Putamen (tissue), 1 donor: ENCODE data around the gene GNAL.
"Not testable (repeated sequence)": the region's sequence is repeated elsewhere in the genome, so short reads cannot be mapped to it uniquely, and the experiment has no call there.

ENCODE experiments used
- DNase-seq: peaks from one replicate; pipeline ENCODE4 v3.0.0-alpha.2; 2016; ENCODE audit warnings: low spot score

Gene GNAL

DNA sequence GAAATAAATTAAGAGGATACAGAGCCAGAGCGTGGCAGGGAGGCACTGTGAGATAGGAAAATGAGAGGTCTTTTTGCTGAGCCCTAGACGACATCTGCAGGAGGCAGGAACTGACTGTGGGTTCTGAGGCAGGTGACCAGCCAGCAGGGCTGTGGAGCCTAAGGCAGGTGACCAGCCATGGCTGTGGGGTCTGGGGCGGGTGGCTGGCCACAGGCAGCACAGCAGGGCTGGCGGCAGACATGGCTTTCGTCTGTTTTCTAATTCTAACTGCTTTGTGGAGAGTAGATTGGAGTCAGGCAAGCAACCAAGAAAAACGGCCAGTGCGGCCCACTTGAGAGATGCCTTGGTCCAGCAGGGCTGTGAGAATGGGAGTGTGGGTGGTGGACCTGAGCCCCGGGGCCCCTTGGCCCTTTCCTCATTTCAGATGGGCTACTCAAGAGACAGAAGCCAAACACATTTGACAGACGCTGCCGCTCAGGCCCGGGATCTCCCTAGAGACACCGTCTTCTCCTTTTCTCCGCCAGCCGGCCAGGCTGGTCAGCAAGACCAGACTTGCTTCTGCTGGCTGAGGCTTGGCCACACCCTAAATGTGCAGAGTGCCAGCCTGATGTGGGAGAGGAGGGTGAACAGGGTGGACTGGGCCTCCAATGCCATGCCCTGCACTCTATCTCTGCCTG, 19.7 kb upstream of the GNAL start:
- DNase-seq: no peak

DNA sequence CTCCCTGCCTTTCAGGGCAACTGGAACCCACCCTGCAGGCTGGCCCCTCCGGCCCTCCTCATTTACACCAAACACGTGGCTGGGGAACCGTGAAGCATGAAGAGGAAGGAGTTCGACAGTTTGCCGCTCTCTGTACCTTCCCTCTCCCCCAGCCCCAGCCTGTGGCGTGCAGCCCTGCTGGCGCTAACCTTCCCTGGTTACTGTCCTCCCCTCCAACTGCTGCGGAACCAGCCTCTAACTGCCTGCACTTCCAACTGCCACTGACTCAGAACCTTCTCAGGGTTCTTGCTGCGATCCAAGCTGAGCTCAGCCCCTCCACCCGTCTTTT, 19.2 kb upstream of the GNAL start:
- DNase-seq: no peak

DNA sequence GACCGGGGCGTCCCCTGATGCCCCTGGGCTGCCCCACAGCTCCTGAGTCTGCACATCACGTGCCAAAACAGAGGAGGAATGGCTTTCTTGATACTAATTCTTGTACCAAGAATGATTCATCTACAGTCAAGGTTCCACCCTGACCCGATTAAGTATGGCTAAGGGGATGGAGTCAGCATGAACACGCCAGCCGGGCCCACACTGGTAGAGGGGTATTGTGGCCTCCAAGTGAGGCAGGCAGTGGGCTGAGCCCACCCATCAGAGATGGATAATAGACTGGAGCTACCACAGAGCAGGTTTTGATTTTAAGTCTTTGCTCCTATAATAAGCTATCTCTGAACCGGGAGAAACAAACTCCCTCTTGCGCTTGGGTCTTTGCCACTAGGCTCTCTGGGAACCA, 17.9 kb upstream of the GNAL start:
- DNase-seq: no peak

GRCh38 chr18:11672198-11672597, 16.9 kb upstream of the GNAL start:
- no peak for DNase-seq

DNA sequence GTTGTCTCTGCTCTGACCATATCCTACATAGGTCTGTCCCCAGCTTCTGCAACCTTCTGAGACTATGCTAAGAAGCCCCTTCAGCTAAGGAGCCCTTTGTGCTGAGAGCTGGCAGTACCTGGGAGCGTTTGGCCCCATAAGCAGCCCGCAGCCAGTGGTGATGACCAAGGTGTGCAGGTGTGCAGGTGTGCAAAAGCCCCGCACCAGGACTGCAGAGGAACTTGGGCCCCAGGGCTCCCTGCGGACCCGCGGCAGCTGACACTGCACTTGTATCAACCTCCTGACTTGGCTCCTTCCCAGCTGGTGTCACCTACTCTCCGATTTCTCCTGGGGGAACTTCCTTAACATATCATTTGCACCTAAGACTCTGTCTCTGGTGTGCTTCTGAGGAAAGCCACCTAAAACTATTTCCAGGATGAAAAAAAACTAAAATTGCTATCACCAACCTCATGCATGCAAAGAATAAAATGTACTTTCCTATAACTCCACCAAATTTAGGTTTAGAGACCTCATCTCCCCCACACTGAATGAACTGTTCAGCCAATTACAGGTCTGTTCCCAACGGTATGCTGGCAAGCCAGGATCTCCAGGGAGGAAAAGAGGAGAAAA, 16.1 kb upstream of the GNAL start:
- no peak for DNase-seq

GRCh38 chr18:11673560-11673959, 15.5 kb upstream of the GNAL start:
- DNase-seq: no peak

DNA sequence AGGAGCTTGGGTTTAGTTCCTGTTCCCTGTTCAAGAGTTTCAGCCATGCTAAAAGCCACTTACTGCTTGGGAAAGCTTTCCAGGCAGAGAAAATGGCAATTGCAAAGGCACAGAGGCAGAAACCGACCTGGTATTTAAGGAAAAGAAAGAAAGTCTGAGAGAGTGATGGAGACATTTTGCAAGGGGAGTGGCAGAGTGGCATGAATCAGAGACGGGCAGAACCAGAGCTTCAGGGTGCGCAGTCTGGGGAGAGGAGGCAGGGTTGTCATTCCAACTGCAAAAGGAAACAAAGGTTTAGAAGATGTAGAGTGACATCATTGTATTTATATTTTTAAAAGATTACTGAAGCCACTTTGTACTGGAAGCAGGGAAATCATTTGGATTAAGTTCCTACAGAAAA, 14.9 kb upstream of the GNAL start:
- DNase-seq: no peak

DNA sequence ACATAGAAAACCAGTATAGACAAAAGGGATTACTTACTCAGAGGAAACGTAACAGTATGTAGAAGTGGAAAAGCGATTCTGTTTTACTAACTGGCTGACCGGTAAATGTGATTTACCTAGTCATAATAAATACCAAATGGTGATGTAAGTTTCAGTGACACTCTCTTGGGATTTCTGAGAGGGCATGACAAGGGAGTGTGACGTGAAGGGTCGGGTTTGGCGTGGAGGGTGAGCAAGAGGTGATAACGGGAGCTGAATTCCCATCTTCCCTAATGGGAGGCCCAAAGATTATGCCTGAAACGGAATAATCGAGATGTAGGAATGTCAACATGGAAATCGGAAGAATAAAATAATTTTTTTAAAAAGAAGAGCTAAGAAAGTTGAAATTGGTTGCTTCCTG, 12.7 kb upstream of the GNAL start:
- no peak for DNase-seq

- DNase-seq: no peak
Measured at GRCh38 chr18:11676867-11677266, 12.2 kb upstream of the GNAL start.

DNA sequence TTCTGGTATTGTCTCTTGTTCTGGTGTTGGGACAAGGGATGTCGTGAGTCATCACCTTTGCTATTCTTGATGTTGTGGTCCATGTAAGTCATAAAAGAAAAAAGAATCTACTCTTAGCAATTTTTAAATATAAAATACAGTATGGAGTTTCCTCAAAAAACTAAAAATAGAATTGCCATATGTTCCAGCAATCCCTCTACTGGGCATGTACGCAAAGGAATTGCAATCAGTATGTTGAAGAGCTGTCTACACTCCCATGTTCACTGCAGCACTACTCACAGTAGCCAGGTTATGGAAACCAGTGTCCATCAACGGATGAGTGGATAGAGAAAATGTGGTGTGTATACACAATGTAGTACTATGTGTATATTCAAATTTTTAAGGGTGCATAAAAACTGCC, 10.9 kb upstream of the GNAL start:
- DNase-seq: no peak

- DNase-seq: no peak
Measured at GRCh38 chr18:11689669-11690565, 853 bp downstream of the GNAL start.

DNA sequence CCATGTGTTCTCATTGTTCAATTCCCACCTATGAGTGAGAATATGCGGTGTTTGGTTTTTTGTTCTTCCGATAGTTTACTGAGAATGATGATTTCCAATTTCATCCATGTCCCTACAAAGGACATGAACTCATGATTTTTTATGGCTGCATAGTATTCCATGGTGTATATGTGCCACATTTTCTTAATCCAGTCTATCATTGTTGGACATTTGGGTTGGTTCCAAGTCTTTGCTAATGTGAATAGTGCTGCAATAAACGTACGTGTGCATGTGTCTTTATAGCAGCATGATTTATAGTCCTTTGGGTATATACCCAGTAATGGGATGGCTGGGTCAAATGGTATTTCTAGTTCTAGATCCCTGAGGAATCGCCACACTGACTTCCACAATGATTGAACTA, 1.6 kb downstream of the GNAL start:
- not testable (repeated sequence) for DNase-seq

DNA sequence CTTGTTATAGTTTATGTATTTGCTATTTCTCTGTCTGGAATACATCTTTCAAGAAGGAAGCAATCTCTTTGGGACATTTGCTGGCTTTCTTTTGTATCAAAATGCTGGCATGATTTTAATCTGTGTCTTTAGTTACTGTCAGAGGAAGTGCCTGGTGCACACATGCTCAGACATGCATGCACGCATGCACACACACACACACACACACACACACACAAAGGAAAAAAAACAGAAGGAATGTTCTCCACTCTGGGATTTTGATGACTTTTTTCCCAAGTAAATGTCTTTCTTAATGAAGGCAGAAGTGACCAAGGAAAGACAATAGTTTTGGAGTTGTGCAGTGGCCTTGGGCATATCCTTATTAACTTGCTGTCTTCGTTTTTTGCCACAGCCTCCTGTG, 6.7 kb downstream of the GNAL start:
- DNase-seq: no peak

GRCh38 chr18:11696451-11696850, 7.4 kb downstream of the GNAL start:
- DNase-seq: no peak

- DNase-seq: no peak
Measured at GRCh38 chr18:11700876-11701275, 11.8 kb downstream of the GNAL start.

- no peak for DNase-seq
Measured at GRCh38 chr18:11710578-11710977, 21.5 kb downstream of the GNAL start.

GRCh38 chr18:11713756-11714155, 24.7 kb downstream of the GNAL start:
- DNase-seq: no peak

- no peak for DNase-seq
Measured at GRCh38 chr18:11714244-11714918, 25.3 kb downstream of the GNAL start.

DNA sequence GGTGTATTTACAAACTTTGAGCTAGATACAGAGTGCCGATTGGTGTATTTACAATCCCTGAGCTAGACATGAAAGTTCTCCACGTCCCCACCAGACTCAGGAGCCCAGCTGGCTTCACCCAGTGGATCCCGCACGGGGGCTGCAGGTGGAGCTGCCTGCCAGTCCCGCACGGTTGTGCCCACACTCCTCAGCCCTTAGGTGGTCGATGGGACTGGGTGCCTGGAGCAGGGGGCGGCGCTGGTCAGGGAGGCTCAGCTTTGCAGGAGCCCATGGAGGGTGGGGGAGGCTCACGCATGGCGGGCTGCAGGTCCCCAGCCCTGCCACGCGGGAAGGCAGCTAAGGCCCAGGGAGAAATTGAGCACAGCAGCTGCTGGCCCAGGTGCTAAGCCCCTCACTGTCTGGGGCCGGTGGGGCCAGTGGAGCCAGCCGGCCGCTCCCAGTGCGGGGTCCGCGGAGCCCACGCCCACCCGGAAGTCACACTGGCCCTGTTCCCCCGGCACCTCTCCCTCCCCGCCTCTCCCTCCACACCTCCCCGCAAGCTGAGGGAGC, 27.8 kb downstream of the GNAL start:
- DNase-seq: not testable (repeated sequence)

- no peak for DNase-seq
Measured at GRCh38 chr18:11719050-11719449, 30.0 kb downstream of the GNAL start.

- no peak for DNase-seq
Measured at GRCh38 chr18:11719621-11720020, 30.6 kb downstream of the GNAL start.

DNA sequence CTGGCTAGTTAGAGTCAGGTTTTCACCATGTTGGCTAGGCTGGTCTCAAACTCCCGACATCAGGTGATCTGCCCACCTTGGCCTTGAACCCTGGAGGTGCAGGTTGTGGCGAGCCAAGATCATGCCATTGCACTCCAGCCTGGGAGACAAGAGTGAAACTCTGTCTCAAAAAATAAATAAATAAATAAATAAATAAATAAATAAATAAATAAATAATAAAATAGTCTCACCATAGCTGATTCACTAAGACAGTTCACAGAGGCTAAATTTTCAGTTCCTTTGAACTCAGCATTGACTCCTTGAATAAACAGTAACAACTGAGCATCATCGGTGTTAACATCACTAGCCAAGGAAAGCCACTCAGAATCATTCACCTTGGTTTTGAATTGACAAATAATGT, 32.7 kb downstream of the GNAL start:
- no peak for DNase-seq
